Measurements from ENCODE around the gene SCAMP5.

- TF ChIP-seq, protein P1, sequence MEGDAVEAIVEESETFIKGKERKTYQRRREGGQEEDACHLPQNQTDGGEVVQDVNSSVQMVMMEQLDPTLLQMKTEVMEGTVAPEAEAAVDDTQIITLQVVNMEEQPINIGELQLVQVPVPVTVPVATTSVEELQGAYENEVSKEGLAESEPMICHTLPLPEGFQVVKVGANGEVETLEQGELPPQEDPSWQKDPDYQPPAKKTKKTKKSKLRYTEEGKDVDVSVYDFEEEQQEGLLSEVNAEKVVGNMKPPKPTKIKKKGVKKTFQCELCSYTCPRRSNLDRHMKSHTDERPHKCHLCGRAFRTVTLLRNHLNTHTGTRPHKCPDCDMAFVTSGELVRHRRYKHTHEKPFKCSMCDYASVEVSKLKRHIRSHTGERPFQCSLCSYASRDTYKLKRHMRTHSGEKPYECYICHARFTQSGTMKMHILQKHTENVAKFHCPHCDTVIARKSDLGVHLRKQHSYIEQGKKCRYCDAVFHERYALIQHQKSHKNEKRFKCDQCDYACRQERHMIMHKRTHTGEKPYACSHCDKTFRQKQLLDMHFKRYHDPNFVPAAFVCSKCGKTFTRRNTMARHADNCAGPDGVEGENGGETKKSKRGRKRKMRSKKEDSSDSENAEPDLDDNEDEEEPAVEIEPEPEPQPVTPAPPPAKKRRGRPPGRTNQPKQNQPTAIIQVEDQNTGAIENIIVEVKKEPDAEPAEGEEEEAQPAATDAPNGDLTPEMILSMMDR (IDR thresholded peaks at IDR 0.05; ENCODE audit: low read length) = no peak
- no peak for TF ChIP-seq EZH2phosphoT487 (IDR thresholded peaks at IDR 0.05; ENCODE audit: low read length)
- TF ChIP-seq EZH2 (optimal IDR thresholded peaks at IDR 0.05; ENCODE audit: low read depth, low read length) = no peak
Observed at GRCh38 chr15:74983725-74984231, 11.6 kb upstream of the SCAMP5 start.
